Hepatocyte (in vitro differentiated cells): ENCODE results near the gene NECTIN3.

Experiments used
- CTCF ChIP-seq: fragments of 200-600 bp; sonication (generic); IDR thresholded peaks from 2 replicates; pipeline ENCODE4 v1.5.1; 2016; ENCODE audit warnings: antibody characterized with exemption, mild to moderate bottlenecking; ENCODE audit not compliant: poor library complexity
- EZH2 ChIP-seq: fragments of 200-600 bp; sonication (generic); IDR thresholded peaks from 2 replicates; pipeline ENCODE4 v1.6.1; 2016; ENCODE audit warnings: antibody characterized with exemption, mild to moderate bottlenecking, borderline replicate concordance
- EZH2phosphoT487 ChIP-seq: fragments of 200-600 bp; sonication (generic); IDR thresholded peaks from one replicate; pipeline ENCODE4 v1.6.1; 2018; ENCODE audit warnings: antibody characterized with exemption, mild to moderate bottlenecking, low read depth, moderate library complexity; ENCODE audit not compliant: unreplicated experiment, severe bottlenecking

- TF ChIP-seq CTCF (no peak), EZH2 (no peak), EZH2phosphoT487 (no peak)
Observed at GRCh38 chr3:111165411-111165810, 93.8 kb downstream of the NECTIN3 start.
